CD4-positive, alpha-beta T cell treated with Interleukin-4 for 4 hours (primary cell): Measurements from ENCODE around the gene DOCK4.

Experiments
- DNase-seq: peaks from one replicate; pipeline ENCODE4 v3.0.0-alpha.2; 2020

The DOCK4 gene

DNA sequence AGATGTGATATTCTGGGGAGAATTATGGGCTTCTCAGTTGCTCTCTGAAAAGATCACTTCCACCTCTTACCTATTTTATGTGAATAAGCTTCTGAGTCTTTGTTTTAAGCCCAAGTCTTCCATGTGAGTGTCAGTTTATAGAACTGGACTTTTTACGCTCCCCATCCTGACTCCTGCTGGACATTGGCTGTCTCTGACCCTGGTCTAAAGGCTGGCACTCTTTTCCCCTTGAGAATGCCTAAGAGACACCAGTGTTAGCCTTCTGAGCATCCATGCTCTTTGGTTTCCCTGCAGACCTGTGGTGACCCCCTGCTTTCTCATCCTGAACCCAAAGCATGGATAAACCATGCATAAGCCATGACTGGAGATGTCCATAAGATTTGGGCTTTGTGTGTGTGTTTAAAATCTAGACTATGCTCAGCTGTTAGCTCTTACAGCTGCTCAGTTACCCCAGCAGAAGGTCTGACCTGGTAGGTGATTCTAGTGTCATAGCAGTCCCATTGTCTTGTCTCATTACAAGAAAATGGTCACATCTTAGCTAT is 495.3 kb downstream of the DOCK4 start:
- DNase-seq = no peak

DNA sequence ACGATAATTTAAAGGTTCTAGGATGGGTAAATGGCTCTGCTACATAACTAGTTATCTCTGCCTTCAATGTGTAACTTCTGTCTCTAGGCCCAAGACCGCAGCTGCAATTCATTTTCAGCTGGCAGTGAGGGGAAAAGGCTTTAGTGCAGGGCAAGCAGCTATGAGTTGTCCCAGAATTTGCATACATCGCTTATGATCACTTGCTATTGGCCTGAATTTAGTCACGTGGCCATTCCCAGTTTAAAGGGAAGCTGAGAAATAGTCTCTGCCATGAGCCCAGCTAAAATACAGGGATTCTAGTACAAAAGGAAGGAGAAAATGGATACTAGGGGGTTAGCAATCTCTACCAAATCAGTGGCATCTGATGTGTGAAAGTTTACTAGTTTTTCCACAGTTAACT is 498.1 kb downstream of the DOCK4 start:
- DNase-seq = no peak

DNA sequence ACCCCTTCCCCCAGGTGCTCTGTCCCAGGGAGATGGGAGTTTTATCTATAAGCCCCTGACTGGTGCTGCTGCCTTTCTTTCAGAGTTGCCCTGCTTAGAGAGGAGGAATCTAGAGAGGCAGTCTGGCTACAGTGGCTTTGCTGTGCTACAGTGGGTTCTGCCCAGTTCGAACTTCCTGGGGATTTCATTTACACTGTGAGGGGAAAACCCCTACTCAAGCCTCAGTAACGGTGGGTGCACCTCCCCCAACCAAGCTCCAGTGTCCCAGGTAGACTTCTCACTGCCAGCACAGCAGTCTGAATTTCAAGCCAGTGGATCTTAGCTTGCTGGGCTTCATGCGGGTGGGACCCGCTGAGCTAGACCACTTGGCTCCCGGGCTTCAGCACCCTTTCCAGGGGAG is 500.4 kb downstream of the DOCK4 start:
- DNase-seq = no peak

DNA sequence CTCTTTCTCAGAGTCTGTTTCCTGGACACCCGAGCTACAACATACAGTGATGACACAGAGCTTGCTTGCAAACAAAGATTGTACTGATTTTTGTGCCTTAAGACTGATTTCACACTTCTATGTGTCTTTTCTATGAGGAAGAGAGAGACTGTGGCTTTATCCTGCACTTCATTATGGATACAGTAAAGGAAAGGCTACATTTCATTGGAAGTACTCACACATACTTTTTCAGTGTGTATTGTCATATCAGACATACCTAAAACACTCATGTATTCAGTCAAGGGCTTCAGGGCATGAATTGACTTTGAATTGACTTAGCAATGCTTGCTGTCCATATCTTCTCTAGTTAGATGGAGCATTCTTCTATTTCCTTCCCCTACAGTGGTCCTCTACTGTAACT is 508.4 kb downstream of the DOCK4 start:
- DNase-seq = no peak

DNA sequence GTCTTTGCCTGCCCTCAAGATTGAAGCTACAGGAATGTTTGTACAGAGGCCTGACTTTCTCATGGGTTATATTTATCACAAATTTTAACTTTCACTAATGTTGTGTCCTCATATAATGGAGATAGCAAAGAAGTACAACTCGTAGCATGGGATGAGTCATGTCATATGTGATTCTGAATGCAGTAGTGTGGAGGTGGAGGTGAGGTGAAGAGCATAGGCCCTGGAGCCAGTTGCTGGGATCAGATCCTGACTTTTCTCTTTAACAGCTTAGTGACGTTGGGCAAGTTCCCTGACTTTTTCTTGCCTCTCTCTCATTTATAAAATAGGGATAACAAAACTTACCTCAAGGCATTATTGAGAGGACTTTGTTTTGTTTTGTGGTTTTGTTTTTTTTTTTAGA is 511.8 kb downstream of the DOCK4 start:
- no peak for DNase-seq

DNA sequence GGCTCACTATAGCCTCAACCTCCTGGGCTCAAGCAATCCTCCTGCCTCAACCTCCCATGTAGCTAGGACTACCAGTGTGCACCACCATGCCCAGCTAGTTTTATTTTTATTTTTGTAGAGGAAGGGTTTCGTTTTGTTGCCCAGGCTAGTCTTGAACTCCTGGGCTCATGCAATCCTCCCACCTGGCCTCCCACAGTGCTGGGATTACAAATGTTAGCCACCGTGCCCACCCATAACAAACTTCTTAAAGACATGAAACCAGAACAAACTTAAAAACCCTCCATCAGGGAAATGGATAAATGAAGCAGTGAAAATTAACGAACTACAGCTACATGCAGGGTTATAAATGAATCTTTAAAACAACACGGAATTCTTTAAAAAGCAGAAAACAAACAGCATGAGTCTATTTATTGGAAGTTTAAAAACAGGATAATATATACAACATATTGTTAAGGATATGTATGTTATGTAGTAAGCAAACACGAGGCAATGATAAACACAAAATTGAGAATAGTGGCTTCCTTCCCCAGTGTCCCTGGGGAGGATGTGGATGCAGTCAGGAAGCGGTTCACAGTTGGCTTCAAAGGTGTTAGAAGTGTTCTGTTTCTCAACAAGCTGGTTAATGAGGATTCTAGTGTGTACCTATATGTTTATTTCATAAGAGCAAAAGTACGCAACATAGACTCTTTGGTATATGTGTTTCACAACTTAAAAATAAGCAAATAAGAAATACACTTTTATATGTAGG is 515.7 kb downstream of the DOCK4 start:
- DNase-seq = no peak

DNA sequence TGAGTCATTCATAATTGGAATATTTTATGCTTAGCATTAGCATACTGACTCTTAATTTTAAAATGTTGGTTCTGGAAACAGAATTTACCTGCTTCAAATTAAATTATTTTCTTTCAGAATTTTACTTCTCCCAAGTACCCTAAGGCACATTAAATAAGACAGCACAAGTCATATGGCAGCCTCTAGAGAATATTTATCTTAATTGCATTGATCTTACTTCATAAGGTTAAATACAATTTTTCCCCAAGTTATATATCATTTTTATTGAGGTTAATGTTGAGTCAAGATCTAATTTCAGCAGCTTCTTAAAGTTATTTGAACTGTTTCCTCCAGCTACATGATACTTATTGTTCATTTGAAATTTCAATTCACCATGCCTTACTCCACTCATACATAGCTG is 520.9 kb downstream of the DOCK4 start:
- no peak for DNase-seq

DNA sequence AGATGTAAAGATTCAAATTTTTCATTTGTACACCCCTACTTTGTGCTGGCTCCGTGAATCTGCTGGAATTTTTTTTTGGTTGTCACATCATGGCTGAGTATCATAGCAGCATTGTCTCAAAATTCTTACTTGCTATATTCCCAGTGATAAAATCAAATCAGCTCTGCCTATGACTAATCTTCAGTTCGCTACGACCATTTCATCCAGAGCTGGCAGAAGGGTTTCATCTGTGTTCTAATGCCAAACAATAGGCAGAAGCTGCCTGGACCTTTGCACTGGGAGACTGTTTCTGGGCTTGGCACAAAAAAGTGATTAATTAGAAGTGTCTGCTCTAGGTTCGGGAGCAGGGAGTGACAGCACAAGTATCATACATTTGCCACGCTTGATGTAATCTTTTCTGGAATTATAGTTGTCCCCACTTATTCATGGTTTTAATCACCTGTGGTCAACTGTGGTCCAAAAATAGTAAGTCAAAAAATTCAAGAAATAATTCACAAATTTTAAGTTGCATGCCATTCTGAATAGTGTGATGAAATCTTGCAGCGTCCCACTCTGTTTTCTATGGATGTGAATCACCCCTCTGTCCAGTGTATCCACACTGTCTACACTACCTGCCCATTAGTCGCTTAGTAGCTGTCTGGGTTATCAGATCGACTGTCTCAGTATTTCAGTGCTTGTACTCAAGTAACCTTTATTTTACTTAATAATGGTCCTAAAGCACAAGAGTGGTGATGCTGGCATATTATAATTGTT is 523.4 kb downstream of the DOCK4 start:
- no peak for DNase-seq

DNA sequence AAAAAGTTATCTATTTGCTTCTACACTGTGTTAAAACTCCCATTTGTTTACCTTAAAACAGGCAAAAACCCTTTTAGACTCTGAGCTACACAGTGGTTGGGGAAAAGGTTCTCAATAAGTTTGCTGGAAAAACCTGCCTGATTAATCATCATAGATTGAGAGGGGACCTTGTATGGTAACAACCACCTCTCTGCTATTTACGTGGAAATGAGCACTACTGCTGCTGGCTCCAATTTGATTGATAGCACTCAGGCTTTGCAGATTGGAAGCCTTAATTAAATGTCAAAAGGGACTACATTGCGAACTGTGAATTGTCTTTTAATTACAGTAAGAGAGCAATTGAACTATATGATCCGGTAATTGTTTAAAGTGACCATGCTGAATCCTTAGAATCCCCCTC is 525.0 kb downstream of the DOCK4 start:
- no peak for DNase-seq

DNA sequence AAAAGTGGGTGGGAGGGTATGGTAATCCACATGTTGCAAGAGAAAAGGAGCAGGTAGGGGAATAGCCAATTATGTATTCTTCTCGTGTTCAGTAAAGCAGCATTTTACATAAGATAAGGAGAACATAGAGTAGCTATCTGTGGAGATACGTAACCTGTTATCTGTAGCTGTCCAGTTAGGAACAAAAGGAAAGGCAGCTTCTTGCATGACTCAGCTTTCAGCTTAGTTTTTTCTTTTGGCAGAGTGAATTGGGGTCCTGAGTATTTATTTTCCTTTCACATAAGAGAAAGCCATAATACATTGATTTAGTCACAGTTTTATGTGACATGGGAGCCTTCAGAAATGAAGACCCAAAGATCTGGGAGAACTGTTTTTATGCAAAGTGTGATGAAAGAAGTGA is 527.2 kb downstream of the DOCK4 start:
- no peak for DNase-seq

DNA sequence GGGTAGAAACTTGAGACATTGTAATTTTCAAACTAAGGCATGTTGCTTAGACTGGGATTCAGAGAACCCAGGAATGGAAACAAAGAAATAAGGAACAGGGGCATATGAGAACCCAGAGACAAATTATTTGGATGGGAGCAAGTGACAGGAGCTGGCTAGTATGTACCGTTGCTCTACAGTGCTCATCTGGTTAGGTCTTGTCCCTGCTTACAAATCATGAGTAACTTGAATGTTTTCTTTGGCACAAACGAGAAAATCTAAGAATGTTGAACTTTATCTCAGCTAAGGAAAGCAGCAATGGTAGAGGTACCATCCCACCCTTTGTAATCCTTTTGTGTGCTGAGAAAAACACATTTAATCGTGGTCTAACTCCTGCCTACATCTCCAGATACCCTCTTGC is 527.9 kb downstream of the DOCK4 start:
- DNase-seq = no peak

DNA sequence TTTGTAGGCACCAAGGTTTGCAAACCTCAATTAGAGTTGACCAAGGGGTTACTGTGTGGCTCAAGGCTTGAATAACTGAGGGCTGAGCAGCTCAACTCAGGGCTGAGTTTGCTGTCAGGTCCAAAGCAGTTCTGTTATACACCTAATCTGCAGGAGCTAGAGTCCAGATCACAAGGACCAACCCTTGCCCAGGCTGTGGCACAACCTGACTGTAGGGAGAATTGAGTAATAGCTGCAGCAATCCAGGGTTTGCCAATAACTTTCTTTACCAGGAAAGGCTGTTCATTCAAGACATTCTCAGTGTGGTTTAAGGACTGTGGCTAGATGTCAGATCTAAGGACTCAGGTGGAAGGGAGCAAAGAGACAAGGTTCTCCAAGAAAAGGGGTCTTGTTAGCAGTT is 528.4 kb downstream of the DOCK4 start:
- DNase-seq = no peak

DNA sequence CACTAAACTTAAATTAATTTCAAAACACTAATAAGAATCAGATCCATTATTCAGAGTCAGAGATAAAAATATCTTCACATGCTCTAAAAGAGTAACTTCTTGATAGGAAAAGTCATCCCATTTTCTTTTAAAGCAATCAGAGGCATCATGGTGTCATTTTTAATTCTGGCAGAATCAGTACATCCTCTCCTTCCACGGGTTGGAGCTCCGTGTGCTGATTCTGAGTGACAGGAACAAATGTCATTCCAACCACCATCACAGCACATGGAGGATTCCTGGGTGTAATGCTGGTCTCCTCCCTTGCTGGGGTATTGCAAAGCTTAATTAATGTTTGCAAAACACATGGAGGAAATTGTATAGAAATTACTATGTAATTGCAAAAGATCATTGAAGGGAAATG is 529.4 kb downstream of the DOCK4 start:
- no peak for DNase-seq
